ENCODE results near the gene PUM2. TPM values are rescaled to one million over a fixed set of nuclear protein-coding genes. Genes with fewer than 3 reads are reported as not detected.

Gene PUM2
- total RNA-seq, 1 experiment from 2014 or later = 35.1 TPM

DNA sequence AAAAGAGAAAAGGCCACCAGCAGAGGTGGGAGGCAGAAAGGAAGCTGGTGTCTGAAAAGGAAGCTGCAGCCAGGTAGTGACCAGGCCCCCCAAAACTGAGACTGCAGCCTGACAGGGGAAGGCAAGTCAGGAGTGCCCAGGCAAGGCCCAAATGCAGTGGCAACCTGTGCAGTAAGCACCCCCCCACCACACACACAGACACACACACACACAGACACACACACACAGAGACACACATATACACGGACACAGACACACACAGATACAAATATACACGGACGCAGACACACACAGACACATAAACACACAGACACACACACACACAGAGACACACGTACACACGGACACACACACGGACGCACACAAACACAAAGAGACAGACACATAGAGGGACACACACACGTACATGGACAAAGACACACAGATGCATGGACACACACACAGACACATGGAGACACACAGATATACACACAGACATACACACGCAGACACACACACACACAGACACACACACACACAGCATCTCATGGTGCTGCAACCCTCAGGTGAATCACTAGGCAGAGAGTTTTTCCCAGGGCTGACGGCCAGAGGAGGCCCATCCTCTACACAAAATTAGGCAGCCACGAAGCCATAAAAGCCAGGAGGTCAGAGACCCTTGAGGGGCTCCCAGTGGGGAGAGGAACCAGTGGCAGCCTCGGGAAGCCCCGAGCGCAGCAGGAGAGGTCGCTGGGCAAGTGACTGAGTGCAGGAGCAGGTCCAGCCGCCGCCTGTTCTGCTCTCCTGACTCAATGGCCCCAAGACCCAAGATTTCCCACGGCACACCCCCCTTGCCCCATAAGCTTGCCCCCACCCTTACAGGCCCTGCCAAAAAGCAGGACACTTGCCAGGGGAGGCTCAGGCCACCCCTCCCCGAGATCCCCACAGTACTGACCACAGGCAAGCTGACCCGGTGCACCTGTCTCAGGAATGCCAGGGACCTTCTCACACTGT, 132.0 kb downstream of the PUM2 start:
- no peak for DNase-seq (ENCODE audit: low read depth)

DNA sequence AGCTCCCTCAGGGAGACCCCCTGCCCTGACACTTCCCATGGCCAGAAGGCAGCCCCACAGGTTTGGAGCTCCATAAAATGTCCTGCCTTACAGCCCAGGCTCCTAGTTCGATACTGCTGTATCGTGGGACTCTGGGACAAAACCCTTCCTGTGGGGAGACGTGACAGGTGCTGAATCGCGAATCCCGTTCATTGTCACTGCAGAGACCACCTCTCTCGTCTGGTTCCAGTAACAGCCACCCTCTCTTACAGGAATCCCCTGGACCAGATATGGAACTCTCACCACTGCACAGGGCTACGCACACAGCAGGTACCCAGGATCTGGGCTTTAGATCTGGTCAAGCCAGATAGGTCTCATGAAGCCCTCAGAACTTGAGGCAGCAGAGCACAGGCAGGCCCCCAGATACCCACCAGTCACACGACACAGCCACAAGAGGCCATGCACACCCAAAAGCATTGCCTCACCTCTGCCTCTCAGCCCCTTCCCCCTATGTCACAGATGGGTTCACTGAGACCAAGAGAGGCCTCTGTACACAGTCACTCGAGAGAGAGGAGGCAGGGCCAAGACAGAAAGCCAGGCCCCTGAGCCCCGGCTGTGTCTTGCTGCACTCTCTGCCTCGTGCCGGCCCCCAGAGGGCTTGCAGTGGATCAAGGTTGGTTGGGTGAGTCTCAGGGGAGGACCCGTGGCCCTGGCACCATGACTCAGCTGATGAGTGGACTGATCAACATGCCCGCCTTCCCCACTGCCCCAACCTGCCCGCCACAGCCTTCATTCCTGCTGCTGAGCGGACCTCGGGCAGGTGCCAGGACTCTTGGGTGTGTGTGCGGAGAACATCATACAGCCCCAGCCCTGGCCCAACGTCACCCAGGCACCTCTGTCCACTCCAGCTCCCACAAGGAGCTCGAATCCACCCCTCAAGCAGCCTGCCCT, 133.3 kb downstream of the PUM2 start:
- peak; percentile 77 for DNase-seq (ENCODE audit: low read depth)

DNA sequence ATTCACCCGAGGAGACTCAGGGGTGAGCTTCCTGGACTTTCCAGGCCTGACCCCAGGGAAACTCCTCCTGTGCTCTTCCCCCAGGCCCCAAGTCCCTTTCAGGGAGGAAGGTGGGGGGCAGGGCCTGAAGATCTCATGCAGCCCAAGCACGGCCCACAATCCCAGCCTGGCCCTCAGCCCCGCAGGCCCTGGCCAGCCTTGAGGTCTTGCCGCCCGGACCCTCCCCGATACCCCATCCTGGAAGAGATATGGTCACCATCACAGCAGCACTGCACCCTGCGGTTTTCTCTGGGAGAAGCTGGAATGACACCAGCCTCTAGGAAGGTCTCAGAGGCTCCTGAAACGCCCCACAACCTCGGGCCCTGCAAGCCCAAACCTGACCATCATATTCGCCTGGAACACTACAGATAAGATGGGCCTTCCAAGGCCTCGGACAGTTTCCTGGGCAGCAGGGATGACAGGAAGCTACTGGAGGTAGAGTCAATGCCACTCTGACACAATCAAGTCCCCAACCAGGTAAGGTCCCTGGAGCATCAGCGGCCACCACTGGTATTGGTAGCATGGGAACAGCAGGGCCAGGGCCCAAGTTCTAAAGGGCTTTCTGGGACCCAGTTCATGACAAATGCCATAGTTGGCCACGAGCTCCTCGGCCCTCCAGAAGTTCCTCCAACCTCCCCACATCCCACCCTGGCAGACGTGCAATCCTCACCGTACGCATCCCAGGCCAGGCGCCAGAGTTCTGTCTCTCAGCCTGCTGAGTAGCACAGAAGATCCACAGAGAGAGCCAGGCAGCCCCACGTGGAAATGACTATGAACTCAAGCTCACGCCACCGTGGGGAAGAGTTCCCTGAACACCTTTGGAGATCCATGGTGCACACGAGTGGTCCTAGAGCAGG, 134.3 kb downstream of the PUM2 start:
- no peak for DNase-seq (ENCODE audit: low read depth)

DNA sequence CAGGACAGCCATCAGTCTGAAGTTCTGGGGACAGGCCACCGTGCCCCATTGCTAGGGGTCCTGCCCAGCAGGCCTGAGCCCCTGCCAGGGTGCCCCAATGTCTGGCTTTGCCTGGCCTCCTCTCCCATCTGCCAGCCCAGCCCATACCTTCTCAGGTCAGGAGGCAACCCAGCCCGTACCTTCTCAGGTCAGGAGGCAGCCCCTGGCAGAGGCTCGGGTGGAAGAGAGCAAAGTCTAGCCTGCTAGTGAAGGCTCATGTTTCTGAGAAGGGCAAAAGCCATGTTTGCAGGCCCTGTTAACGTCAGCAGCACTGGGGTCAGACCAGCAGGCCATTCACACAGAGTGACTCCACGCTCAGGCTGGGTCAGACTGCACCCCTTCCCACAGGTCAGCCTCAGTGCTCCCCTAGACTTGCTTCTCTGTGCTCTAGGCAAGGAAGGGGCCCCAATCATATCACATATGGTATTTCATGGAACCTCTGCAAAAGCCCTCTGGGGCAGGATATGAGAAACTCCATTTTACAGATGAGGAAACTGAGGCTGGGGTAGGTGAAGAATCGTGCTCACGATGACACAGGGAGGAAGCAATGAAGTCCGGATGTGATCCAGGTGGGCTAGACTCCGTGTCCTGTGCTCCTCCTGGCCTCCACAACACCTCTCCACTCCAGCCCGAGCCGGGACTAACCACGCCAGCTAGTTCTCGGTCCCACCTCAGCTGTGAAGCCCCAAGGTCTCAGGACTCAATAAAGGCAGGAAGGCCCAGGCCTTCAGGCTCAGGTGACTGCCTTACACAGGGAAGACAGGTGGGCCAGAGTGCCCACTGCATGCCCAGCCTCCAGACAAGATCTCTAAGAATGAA, 135.2 kb downstream of the PUM2 start:
- DNase-seq (ENCODE audit: low read depth) = no peak

DNA sequence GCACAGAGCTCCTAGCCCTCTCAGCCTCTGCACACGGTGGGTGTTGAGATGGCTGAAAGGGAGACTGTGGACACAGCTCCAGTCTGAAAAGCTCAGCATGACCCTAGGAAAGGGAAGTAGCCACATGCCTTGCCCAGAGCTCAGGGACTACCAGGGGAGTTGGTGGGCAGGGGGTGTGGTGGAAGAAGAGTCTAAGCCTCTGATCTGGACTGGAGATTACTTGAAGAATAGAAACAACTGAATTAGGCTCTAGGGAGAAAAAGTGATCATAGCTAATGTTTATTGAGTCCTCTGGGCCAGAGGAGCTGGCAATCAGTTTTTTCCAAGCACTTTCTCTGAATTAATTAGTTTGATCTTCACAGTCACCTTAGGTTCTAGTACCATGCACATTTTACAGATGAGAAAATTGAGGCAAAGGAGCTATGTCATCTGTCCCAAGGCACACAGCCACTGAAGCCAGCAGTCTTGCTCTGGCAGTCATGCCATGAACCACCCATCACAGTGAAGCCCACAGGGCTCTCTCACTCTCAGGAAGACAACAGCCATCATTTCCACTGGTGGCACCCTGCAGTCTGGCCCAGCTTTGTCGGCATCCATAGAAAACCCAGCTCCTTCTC, 136.0 kb downstream of the PUM2 start:
- no peak for DNase-seq (ENCODE audit: low read depth)

DNA sequence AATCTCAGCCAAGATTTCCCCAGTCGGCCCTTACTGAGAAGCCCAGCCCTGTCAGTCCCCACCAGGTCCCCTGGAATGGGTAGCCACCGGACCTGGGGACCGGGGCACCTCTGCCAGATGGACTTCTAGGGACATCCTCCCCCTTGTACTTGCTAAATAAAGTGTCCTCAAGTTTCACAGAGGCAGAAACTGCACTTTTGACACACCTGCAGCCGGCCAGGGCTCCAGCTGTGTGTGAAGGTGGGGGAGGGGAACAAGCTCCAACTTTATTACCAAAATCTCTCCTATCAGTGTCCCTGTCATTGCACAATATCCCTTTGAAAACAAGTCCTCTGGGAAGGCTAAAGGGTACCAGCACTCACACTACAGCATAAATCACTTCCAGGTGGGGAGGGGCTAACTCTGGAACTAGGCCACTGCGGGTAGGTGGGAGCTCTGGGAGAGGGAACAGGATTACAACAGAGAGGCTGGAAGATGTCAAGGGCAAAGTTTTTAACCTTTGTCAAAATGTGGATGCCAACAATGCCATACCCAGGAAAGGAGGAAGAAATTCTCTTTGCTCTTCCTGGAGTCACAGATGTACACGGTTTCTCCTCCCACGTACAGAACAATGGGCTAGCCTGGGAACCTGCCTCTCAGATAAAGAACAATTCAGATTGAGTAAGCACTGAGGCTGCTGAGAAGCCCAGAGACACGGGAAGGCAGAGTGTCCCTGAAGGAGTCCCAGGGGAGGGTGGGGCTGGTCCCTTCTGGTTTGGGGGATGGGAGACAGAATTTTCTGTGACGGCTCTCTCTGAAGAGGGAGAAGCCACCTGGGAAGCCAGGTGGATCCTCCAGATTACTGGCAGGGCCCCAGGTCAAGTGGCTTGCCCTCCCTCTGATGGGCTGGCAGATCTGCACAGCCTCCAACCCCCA, 136.7 kb downstream of the PUM2 start:
- no peak for DNase-seq (ENCODE audit: low read depth)

DNA sequence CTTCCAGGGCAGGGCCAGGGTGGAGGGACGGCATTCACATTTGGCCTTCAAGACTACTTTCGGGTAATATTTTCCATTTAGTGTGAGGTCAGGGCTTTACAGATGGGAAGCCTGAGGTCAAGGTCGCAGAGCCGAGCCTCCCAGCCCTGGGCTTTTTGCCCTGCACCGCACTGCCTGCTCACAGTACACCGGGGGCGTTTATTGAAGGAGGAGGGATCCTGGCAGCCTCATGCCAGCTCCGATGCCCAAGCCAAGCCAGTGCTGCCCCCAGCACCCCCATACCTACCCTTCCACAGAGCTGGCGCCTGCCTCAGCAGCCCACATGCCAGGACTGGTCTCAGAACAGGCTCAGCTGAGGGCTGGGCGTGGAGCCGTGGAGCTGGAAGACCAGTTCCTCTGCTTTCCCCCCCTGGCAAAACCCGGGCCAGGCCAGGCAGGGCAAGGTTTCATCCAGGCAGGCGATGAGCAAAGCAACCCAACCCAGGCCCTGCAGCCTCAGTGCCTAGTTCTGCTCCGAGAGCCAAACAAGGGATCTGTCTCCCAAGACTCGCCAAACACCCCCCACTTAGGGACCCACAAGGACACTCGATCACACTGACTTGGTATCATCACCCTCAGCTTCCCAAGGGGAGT, 137.7 kb downstream of the PUM2 start:
- DNase-seq (ENCODE audit: low read depth) = no peak

DNA sequence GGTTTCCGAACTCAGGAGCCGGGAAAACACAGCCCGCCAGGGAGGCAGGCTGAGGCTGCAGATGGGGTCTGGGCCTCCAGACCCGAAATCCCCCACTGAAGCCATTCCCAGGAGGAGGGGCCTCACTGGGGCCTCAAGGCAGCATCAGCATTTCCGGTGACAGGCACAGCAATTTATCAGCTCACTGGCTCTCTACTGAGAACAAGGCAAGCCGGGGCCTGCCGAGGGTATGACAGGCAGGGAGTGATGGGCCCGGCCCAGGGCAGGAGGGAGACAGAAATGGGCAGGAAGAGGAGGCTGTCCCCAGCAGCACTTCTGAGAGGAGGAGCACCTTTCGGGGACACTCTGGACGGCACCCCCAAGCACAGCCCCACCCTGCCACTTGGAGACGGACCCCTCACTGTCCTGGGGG, 138.2 kb downstream of the PUM2 start:
- no peak for DNase-seq (ENCODE audit: low read depth)

DNA sequence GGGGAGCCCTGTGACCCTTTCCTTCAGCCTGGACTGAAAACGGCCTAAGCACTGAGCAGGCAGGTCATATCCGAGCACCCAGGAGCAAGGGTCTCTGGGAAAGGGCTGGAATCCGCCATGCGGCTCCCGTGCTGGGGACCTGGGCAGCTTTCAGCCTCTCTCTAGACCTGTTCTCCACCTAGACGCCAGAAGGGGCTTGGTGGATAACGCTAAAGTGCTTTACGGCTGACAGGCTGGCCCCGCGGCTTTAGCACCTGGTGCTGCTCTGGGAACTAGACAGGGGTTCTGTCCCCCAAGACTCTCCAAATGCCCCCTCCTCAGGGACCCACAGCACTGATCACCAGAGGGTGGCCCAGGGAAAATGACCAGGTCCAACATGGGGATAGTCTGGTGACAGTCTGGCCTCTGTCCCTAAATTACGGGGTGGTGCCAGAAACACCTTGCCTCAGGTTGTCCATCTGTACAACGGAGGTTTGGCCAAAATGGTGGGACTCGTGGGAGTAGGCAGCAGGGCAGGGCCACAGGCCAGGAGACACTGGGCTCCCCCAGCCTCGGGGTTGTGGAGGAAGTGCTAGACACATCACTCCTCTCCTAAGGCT, 138.7 kb downstream of the PUM2 start:
- DNase-seq (ENCODE audit: low read depth) = no peak

DNA sequence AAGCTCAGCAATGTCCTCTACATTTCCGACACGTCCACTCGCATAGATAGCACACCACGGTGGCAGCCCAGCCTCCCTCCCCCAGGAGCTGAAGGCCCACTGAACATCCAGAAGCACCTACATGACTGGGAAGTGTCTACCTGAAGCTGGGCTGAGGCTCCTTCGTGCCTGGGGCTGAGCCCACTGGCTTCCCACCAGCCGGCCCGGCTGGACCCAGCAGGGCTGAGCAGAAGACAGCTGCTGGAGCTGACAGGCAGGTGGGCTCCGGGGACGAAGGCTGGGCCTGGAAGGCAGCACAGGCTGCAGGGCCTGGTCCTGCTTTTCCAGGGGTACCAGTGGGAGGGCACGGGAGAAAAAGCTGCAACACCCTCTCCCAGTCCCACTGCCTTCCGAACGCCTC, 139.2 kb downstream of the PUM2 start:
- no peak for DNase-seq (ENCODE audit: low read depth)

DNA sequence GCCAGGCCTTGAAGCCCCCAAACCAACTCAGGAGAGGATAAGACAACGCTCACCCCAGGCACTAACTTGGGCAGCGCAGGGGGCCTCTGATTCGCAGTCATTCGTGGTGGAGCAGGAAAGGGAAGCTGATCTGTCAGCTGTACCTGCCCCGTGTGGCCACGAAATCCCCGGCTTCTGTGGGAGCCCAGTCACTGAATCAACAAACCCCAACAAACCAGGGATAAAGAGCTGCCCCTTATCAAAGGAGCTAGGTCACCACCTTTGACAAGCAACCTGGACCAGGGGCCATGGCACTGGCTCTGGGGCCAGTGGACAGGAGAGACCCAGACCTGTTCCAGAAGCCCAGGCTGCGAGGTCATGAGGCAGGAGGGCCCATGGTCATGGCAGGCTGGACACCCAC, 140.2 kb downstream of the PUM2 start:
- no peak for DNase-seq (ENCODE audit: low read depth)

DNA sequence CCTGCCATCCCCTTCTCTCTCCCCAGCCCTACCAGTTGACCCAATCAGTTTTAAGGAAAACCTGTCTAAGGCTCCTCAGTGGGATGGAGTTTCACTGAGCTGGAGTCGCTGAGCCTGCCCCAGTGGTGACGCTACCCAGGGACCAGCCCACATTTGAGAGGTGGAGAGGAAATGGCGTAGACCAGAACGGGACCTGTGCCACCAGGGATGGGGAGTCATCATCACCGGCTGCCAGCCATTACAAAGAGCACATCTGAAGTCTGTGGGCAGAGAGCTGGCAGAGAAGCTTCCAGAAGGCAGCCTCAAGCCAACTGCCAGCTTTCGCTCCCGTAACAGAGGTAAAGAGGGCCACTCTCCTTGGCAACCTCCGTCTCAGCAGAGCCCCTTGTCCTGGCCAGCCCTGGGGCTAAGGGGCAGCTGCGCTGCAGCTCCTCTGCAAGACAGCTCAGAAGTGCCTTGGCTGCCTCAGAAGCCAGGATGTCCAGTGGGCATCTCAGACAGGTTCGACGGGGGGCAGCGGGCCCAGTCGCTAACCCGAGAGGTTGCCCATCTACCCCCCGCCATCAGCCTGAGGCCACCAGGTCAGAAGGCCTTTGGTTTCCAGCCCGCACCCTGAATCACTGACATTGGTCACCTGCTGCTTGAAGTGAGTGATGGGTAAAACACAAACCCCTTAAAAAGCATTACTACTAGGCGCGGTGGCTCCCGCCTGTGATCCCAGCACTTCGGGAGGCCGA, 141.1 kb downstream of the PUM2 start:
- no peak for DNase-seq (ENCODE audit: low read depth)

DNA sequence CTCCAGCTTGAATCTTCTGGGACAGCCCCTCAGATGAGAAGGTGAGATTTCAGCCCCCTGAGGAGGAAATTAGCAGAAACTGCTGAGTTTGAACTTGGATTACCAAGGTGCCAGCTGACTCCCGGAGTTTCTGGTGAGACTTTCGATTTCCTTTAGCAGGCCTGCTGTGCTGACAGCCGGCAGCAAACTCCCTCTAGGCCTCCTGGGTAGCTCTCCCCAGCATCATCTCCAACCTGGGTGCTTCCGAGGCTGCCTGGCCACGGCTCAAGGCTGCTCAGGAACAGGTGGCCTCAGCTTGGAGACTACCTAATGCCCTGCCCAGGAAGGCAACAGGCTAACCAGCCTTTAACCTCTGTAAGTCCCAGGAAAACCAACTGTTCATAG, 142.2 kb downstream of the PUM2 start:
- no peak for DNase-seq (ENCODE audit: low read depth)

DNA sequence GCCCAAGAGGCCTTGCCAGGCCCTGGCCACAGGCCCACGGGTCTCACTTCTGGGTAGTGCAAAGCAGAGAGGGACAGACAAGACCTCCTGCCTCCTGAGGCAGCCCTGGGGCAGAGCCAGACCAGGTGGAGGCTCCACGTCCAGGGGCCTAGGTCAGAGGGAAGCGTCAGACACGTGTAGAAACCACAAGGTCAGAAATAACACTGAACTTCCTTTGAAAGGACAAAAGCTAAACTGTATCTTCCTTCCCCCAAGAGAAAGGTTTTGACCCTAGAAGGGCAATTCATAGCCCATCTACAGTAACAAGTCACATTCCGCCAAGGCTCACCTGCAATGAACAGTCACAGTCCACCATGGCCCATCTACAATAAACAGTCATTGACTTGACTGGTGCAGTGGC, 143.6 kb downstream of the PUM2 start:
- DNase-seq (ENCODE audit: low read depth) = no peak

DNA sequence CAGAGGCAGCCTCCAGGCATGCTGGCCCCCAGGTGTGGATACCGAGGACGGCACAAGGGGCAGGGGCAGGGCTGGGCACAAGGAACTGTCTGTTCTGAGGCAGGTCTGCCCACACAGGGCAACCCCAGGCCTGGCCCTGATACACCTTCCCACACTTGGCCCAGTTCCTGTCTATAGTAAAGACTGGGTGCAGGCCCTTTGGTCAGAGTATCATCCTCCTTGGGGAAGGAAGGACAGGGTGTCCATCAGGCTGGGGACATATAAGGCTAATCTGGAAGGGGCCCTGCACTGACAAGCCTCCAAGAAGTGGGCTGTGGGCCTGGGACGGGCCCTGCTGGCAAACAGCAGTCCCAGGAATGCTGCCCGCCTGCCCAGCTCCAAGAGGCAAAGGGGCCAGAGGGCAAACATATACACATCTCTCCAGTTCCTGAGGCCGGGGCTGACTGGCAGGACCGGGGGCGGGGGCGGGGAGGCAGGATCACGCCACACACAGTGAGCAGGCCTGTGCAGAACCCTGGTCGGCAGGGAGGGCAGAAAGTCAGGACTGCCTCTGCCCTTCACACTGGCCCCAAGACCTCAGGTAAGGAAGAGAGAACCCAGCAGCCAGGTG, 144.6 kb downstream of the PUM2 start:
- DNase-seq (ENCODE audit: low read depth) = no peak

DNA sequence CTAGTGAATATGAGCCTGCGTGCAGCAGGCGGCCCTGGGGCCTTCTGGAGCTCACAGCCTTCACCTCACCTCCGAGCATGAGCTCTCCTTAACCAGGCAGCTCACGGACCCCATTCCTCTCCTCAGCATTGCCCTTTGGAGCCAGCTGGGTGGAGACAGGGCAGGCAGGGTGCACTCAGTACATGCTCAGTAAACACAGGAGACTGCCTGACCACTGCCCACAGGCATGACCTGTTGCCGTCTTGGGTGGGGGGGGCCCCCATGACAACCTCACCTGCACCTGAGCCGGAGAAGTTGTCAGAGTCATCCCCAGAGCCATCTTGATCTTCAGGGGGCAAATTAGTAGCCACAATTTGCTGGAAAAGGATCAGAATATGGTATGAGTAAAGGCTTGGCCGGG, 145.6 kb downstream of the PUM2 start:
- no peak for DNase-seq (ENCODE audit: low read depth)

All from HT1080 (cell line).